B cell (primary cell): ENCODE measurements around the gene RPL6.

Source experiments
- CTCF ChIP-seq: fragments of 200-600 bp; IDR thresholded peaks from one replicate; pipeline ENCODE4 v1.8.0; 2022; ENCODE audit warnings: antibody characterized with exemption, mild to moderate bottlenecking
- EZH2 ChIP-seq: IDR thresholded peaks from 2 replicates; pipeline ENCODE4 v1.6.1; 2012; ENCODE audit warnings: borderline replicate concordance, low read depth, mild to moderate bottlenecking, moderate library complexity, low read length; ENCODE audit not compliant: insufficient read depth, poor library complexity, severe bottlenecking

GRCh38 chr12:112413855-112414625, 4.6 kb upstream of the RPL6 start:
- TF ChIP-seq CTCF (no peak), EZH2 (no peak)
